K562 (cell line): Measurements from ENCODE around the gene SYTL2. TPM values are rescaled to one million over a fixed set of nuclear protein-coding genes. Genes with fewer than 3 reads are reported as not detected.

Experiments
- CBX2 ChIP-seq: fragments of 200-600 bp; sonication (generic); IDR thresholded peaks from one replicate; pipeline ENCODE4 v1.6.1; 2012; ENCODE audit warnings: mild to moderate bottlenecking, low read length, inconsistent platforms; ENCODE audit not compliant: insufficient read depth, poor library complexity, severe bottlenecking
- CREM ChIP-seq: IDR thresholded peaks from 2 replicates; pipeline ENCODE4 v1.6.1; 2014; ENCODE audit warnings: antibody characterized with exemption, low read depth
- DACH1 ChIP-seq: fragments of 450-650 bp; IDR thresholded peaks from 2 replicates; pipeline ENCODE4 v1.6.1; 2018; ENCODE audit not compliant: partially characterized antibody
- ESRRA ChIP-seq: fragments of 450-650 bp; IDR thresholded peaks from 2 replicates; pipeline ENCODE4 v1.6.1; 2014; ENCODE audit warnings: low read depth, mild to moderate bottlenecking, moderate library complexity, borderline replicate concordance
- HMGN3 ChIP-seq: IDR thresholded peaks from 2 replicates; pipeline ENCODE4 v1.6.1; 2011; ENCODE audit warnings: borderline replicate concordance, low read depth, mild to moderate bottlenecking, mixed read lengths, low read length; ENCODE audit not compliant: insufficient read length; ENCODE audit errors: extremely low read depth
- NCOR1 ChIP-seq: fragments of 450-650 bp; IDR thresholded peaks from 2 replicates; pipeline ENCODE4 v1.6.1; 2016; ENCODE audit warnings: mild to moderate bottlenecking, moderate library complexity
- SLC30A9 ChIP-seq: fragments of 250-450 bp; sonication (Bioruptor Pico); IDR thresholded peaks from 2 replicates; pipeline ENCODE4 v1.8.0; 2022; ENCODE audit warnings: mild to moderate bottlenecking, moderate library complexity
- TCF3 ChIP-seq: sonication (generic); formaldehyde crosslinking; IDR thresholded peaks from 2 replicates; pipeline ENCODE4 v1.4.0; 2020; ENCODE audit warnings: mild to moderate bottlenecking, missing genetic modification reagents
- TEAD1 ChIP-seq, 2 experiments: fragments of 450-650 bp in 1 of 2; sonication (generic) in 1 of 2; formaldehyde crosslinking; IDR thresholded peaks; 2 replicates each; pipeline versions ENCODE4 v1.4.0 to v1.8.0; 2020 to 2022; ENCODE audit warnings: mild to moderate bottlenecking in 2 of 2, missing genetic modification reagents in 1 of 2
- TEAD4 ChIP-seq, 2 experiments: sonication (generic) in 1 of 2; formaldehyde crosslinking in 1 of 2; IDR thresholded peaks; 2 replicates each; pipeline versions ENCODE4 v1.6.1 to v1.8.0; 2012 to 2022; ENCODE audit warnings: borderline replicate concordance in 1 of 2, inconsistent platforms in 1 of 2, low read length in 1 of 2, mild to moderate bottlenecking in 1 of 2, missing genetic modification reagents in 1 of 2
- ZC3H11A ChIP-seq: IDR thresholded peaks from 2 replicates; pipeline ENCODE4 v1.6.1; 2012; ENCODE audit warnings: low read depth, low read length, improper control_type of control experiment
- ZNF174 ChIP-seq: fragments of 250-450 bp; sonication (Bioruptor Pico); IDR thresholded peaks from 2 replicates; pipeline ENCODE4 v1.4.0; 2020; ENCODE audit warnings: mild to moderate bottlenecking
- ZNF695 ChIP-seq: fragments of 450-650 bp; formaldehyde crosslinking; IDR thresholded peaks from 2 replicates; pipeline ENCODE4 v1.4.0; 2020; ENCODE audit warnings: mild to moderate bottlenecking, moderate library complexity
- ZNF79 ChIP-seq: fragments of 250-450 bp; sonication (Bioruptor Pico); IDR thresholded peaks from 2 replicates; pipeline ENCODE4 v1.4.0; 2020; ENCODE audit warnings: low read depth, mild to moderate bottlenecking, moderate library complexity
- polyA plus RNA-seq, 8 experiments: library from polyadenylated mRNA; depleted of rRNA in 4 of 8; stranded (reverse) in 5 of 8; unstranded in 3 of 8; fragments of >200 nt; fragmentation: Nextera tagmentation in 2 of 8; fragmentation: Illumina TruSeq in 1 of 8; extraction: Ambion mirVana in 2 of 8; extraction: Trizol in 1 of 8; gene quantifications; 2 replicates each; pipeline versions ENCODE4 v1.2.1 to v1.2.3, GENCODE V29; 2011 to 2014; ENCODE audit warnings: inconsistent platforms in 1 of 8, missing spikeins in 1 of 8
- total RNA-seq, 7 experiments: library from RNA; depleted of rRNA in 6 of 7; stranded (reverse); fragments of >200 nt in 6 of 7; fragmentation: Illumina TruSeq in 2 of 7; extraction: Trizol in 2 of 7; gene quantifications; 2 replicates each; pipeline versions ENCODE4 v1.2.1 to v1.2.3, GENCODE V29; 2011 to 2021; ENCODE audit warnings: low replicate concordance in 1 of 7
- TF ChIP-seq, protein P1 (sequence below): fragments of 450-650 bp; IDR thresholded peaks from 2 replicates; pipeline ENCODE4 v1.6.1; 2017; ENCODE audit warnings: antibody characterized with exemption, mild to moderate bottlenecking
- TF ChIP-seq, protein P2 (sequence below): conservative IDR thresholded peaks from 2 replicates; pipeline ENCODE4 v1.6.1; 2011; ENCODE audit warnings: low read depth, mild to moderate bottlenecking, low read length; ENCODE audit not compliant: control insufficient read depth
- TF ChIP-seq, protein P3 (sequence below): fragments of 250-450 bp; sonication (Bioruptor Pico); IDR thresholded peaks from 2 replicates; pipeline ENCODE4 v1.4.0; 2020; ENCODE audit warnings: mild to moderate bottlenecking, moderate library complexity
- TF ChIP-seq, protein P4 (sequence below): fragments of 450-650 bp; formaldehyde crosslinking; IDR thresholded peaks from 2 replicates; pipeline ENCODE4 v1.4.0; 2020; ENCODE audit warnings: mild to moderate bottlenecking

Gene SYTL2
- total and polyA plus RNA-seq, 9 of the 15 experiments (the other 6 are each of a cell fraction or from before 2014, with no cell fraction given), result 0.05 to 0.57 (median 0.35) TPM

DNA sequence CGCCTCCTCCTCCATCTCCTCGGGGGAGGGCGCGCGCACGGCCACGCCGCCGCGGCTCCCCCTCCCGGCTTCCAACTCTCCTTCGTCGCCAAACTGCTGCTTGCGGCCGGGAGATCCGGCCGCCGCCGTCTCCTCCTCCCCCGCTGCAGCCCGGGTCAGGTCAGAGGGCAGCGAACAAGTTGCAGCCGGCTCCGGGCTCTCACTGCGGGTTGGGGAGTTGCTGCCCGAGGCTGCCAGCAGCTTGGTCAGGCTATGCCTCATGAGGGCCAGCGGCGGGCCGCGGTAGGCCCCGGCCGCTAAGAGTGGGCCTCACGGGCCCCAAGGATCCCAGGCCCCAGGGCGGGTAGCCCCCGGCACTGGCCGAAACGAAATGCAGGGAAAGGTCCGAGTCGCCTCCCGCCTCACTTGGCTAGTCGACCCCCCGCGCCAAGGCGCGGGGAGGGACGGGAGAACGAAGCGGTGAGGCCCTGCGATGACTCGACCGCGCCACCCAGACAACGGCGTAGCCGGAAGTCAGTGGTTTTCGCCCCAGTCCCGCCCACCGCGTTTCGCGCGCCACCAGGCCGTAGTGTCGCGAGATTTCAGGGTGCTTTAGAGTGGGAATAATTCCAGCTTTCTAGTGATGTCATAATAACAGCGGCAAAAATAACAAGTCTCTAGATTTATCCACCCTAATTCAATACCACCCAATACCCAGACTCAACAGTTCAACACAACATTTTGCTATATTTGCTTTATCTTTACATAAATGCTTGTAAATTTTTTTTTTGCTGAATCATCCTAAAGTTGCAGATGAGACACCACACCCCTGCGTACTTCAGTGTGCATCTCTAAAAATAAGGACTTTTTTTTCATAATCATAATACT, 146.1 kb downstream of the SYTL2 start, which contains the start of gene CREBZF (continued):
- TF ChIP-seq ESRRA (peak; percentile 46; the same call in 1 of the 2 replicates), TEAD4 (IDR thresholded peaks at IDR 0.05; ENCODE audit: low read length) (peak; percentile 15; the same call in 1 of the 2 replicates), TEAD4 (CRISPR knock-in tag; IDR thresholded peaks at IDR 0.05; ENCODE audit: borderline replicate concordance) (no peak), ZC3H11A (no peak), ZNF79 (0 out of 2 replicates have a peak, but pooled peaks have one; percentile 17), NCOR1 (peak; percentile 53), ZNF174 (no peak), ZNF695 (CRISPR knock-in tag) (no peak), TEAD1 (CRISPR knock-in tag; IDR thresholded peaks at IDR 0.05) (peak in 1 of 2 experiments; percentile 15; a peak in 1 of 4 replicates), CBX2 (no peak), CREM (peak; percentile 82), SLC30A9 (no peak), TCF3 (no peak), DACH1 (peak; percentile 19), HMGN3 (peak; percentile 93)
- TF ChIP-seq, protein P1, sequence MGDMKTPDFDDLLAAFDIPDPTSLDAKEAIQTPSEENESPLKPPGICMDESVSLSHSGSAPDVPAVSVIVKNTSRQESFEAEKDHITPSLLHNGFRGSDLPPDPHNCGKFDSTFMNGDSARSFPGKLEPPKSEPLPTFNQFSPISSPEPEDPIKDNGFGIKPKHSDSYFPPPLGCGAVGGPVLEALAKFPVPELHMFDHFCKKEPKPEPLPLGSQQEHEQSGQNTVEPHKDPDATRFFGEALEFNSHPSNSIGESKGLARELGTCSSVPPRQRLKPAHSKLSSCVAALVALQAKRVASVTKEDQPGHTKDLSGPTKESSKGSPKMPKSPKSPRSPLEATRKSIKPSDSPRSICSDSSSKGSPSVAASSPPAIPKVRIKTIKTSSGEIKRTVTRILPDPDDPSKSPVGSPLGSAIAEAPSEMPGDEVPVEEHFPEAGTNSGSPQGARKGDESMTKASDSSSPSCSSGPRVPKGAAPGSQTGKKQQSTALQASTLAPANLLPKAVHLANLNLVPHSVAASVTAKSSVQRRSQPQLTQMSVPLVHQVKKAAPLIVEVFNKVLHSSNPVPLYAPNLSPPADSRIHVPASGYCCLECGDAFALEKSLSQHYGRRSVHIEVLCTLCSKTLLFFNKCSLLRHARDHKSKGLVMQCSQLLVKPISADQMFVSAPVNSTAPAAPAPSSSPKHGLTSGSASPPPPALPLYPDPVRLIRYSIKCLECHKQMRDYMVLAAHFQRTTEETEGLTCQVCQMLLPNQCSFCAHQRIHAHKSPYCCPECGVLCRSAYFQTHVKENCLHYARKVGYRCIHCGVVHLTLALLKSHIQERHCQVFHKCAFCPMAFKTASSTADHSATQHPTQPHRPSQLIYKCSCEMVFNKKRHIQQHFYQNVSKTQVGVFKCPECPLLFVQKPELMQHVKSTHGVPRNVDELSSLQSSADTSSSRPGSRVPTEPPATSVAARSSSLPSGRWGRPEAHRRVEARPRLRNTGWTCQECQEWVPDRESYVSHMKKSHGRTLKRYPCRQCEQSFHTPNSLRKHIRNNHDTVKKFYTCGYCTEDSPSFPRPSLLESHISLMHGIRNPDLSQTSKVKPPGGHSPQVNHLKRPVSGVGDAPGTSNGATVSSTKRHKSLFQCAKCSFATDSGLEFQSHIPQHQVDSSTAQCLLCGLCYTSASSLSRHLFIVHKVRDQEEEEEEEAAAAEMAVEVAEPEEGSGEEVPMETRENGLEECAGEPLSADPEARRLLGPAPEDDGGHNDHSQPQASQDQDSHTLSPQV, result peak; percentile 43; the same call in 1 of the 2 replicates
- TF ChIP-seq, protein P2, sequence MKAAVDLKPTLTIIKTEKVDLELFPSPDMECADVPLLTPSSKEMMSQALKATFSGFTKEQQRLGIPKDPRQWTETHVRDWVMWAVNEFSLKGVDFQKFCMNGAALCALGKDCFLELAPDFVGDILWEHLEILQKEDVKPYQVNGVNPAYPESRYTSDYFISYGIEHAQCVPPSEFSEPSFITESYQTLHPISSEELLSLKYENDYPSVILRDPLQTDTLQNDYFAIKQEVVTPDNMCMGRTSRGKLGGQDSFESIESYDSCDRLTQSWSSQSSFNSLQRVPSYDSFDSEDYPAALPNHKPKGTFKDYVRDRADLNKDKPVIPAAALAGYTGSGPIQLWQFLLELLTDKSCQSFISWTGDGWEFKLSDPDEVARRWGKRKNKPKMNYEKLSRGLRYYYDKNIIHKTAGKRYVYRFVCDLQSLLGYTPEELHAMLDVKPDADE, result 0 out of 2 replicates have a peak, but pooled peaks have one; percentile 29
- TF ChIP-seq, protein P3, sequence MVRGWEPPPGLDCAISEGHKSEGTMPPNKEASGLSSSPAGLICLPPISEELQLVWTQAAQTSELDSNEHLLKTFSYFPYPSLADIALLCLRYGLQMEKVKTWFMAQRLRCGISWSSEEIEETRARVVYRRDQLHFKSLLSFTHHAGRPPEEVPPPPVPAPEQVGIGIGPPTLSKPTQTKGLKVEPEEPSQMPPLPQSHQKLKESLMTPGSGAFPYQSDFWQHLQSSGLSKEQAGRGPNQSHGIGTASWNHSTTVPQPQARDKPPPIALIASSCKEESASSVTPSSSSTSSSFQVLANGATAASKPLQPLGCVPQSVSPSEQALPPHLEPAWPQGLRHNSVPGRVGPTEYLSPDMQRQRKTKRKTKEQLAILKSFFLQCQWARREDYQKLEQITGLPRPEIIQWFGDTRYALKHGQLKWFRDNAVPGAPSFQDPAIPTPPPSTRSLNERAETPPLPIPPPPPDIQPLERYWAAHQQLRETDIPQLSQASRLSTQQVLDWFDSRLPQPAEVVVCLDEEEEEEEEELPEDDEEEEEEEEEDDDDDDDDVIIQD (CRISPR knock-in tag), result no peak; the same call in 1 of the 2 replicates
- TF ChIP-seq, protein P4, sequence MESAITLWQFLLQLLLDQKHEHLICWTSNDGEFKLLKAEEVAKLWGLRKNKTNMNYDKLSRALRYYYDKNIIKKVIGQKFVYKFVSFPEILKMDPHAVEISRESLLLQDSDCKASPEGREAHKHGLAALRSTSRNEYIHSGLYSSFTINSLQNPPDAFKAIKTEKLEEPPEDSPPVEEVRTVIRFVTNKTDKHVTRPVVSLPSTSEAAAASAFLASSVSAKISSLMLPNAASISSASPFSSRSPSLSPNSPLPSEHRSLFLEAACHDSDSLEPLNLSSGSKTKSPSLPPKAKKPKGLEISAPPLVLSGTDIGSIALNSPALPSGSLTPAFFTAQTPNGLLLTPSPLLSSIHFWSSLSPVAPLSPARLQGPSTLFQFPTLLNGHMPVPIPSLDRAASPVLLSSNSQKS (CRISPR knock-in tag), result no peak
